HG02970 (cell line): ENCODE measurements around the gene RAD9B.
"Not testable (repeated sequence)": the region's sequence is repeated elsewhere in the genome, so short reads cannot be mapped to it uniquely, and the experiment has no call there.

Experiments used
- ATAC-seq: cut with Tn5 transposase; IDR thresholded peaks from one replicate; pipeline ENCODE4 v1.9.1; 2021; ENCODE audit warnings: mild to moderate bottlenecking, moderate library complexity, moderate number of reproducible peaks; ENCODE audit not compliant: unreplicated experiment, low FRiP score

Gene RAD9B

DNA sequence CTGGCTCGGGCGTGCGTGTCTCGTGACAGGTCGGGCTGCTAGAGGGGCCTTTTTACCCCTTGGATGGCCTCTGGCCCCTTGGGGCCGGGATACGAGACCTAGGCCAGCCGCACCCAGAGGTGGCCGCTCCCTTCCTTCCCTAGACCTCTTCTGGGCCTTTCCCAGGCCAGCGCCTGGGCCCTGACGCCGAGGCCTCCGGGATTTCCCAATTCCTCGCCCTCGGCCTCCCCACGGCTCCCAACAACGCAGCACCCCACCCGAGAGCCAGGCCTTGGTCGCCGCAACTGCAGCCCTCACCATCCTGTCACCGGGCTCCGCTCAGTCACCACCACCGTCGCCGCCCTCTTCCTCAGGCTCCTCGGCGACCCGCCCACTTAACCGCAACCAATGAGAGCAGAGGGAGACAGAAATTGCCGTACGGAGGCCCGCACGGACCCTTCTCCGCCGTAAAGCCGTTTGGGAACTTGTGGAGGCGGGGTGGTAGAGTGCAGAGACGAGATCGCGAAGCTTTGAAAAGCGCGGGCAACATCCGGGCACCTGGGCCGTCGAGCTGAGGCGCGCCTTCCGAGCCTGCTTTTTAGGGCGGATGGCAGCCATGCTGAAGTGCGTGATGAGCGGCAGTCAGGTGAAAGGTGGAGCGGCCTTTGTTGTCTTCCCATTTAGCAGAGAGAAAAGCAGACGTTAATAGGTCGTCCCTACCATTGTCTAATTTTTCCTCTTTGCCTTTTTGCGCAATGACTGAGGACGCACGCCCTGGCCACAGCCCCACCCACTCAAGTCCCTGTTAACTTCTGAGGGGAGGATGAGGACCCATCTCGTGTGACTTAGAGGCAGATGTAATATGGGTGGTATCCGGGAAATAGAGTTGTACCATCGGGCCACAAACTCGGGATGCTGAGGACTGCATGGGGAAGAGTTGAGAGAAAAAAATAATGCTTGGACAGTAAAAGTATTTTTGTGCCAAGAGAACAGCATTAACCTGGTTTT lies at the start of gene RAD9B, which contains the start of gene VPS29:
Gene RAD9B, plus strand, starts transcription at position 580 of the 987 bp plus-strand sequence. Its CDS starts 7 bp downstream, at position 587.
Gene VPS29, minus strand, starts transcription at position 360 of the 987 bp plus-strand sequence. Its CDS starts 60 bp downstream, at position 300.
- peak; percentile 91 for ATAC-seq

DNA sequence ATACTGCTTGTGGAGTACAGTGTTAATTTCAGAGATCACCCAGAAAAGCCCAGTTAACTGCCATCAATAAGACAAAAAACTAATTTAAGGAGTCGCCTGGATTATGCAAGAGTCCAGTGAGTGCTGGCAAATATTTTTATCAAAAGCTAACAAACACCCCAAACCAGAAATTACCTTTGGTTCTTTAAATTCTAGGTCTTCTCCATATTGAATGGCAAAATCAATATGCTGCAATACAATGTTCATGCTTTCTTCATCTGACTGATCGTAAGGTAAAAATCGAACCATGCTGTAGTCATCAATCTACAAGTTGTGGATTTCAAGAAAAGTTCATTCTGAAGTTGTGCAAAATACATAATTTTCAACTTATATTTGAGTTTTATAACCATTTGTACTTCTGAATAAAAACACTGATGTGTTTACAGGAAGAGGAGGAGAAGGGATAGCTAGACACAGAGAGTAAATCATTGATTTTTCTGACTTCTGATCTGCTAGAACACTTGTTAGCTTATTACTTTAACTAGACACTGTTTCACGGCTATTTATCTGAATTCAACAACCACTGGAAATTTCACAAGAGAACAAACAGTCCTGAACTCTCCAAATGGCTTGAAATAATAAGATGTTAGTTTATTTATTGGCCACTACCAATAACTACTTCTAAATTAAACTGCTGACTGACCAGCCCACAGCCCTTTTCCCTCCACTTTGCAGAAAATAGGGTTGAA lies 48.4 kb upstream of the RAD9B start:
- no peak for ATAC-seq

DNA sequence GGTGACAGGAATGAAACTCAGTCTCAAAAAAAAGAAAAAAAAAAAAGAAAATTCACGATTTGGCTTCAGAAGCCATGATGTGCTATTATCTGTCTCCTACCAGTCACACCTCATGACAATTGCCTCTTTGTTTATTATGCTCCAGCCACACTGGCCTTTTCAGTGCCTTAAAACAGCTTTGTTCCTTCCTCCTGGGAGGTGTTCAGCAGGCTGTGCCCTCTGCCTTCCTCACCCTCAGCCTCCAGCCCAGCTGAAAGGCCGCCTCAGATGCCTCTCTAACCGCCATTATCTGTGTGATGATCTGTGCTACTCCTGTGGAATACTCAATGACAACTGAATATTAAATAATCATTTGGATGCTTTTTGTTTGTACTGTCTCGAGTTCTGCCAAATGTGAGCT lies 43.4 kb upstream of the RAD9B start:
- no peak for ATAC-seq

DNA sequence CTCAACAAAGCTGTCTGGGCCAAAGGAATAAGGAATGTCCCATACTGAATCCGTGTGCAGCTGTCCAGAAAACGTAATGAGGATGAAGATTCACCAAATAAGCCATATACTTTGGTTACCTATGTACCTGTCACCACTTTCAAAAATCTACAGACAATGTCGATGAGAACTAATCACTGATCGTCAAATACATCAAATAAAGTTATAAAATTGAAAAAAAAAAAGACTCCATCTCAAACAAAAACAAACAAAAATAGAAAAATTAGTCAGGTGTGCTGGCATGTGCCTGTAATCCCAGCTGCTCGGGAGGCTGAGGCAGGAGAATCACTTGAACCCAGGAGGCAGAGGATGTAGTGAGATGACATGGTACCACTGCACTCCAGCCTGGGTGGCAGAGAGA lies 40.9 kb upstream of the RAD9B start:
- not testable (repeated sequence) for ATAC-seq

DNA sequence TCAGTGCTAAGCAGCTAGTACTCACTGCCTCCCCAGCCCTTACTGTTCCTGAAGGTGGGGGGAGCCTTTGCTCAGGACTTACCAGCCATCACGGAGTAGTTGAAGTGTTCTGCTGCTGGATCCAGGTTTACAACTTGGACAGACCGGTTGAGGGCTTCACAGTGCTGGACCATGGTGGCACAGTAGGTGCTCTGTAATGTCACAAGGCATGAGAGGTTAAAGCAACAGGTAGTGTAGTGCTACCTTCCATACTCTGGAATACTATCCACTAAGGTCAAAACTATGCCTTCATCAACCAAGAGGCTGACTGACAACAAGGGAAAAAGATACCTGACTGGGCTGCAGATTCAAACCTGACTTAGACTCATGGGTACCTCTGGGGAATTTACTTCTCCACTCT lies 37.1 kb upstream of the RAD9B start:
- ATAC-seq: no peak

DNA sequence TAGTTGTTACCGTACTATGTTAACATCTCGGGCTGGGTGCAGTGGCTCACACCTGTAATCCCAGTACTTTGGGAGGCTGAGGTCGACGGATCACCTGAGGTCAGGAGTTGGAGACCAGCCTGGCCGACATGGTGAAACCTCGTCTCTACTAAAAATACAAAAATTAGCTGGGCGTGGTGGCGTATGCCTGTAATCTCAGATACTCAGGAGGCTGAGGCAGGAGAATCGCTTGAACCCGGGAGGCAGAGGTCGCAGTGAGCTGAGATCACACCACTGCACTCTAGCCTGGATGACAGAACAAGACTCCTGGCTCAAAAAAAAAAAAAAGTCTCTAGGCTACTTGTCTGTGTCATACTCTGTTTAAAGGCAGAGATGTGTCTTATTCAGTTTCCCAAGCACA lies 36.4 kb upstream of the RAD9B start:
- not testable (repeated sequence) for ATAC-seq

DNA sequence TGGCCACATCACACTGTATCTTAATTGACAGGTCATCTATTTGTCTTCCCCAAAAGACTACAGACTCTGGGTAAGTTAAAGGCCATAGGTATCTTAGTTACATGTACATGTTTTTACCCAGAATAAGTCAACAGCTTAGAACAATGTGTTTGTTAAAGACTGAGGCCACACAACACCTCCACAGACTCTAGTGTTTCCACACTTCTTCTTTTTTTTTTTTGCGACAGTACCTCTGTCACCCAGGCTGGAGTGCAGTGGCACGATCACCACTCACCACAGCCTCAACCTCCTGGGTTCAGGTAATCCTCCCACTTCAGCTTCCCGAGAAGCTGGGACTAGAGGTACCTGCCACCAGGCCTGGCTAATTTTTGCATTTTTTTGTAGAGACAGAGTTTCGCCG lies 35.3 kb upstream of the RAD9B start:
- no peak for ATAC-seq

DNA sequence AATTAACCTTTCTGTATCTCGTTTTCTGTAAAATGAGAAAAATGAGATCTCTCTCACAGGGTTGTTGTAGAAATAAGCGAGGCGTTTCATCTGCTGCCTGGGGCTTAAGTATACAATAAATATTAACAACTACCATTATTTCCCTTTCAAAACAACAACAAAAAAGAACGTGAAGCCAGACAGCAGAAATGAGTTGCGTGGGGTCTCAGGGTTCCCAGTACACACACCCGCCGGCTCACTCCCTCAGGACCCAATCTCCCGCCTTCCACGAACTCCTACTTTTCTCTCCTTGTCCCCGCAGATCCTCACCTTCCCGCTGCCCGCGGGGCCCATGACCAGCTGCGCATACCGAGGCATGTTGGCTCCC lies 34.3 kb upstream of the RAD9B start:
- no peak for ATAC-seq

DNA sequence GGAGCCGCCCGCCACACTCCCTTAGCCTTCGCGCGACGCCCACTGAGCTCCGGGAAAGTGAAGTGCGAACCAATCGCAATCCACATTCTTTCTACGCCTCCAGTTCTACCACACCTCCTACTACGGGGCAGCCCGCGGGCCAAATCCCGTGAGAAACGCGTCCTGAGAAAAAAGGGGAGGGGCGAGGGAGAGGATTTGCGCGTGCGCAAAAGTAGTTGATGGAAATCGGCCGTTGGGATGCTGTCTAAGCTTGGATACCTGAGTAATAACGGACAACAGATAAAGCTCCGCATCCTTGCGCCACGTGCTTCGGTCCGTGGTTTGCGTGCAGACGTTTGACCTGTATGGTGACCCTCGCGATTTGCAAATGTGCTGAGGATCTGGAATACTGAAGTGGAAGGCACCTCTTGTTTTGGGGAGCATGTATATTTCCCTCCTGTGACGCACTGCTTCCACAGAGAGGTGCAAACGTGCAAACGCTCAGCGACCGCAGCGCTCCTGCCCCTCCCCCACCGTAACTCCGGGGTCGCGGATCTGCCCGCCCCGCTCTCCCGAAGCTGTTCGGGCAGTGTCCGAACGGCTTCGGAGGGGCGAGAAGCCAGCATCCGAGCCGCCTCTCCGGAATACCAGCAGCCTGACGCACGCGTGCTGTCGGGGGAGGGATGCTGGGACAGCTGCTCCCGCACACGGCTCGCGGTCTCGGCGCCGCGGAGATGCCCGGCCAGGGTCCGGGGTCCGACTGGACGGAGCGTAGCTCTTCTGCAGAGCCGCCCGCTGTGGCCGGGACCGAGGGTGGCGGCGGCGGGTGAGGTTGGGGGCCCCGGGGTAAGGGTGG lies 33.7 kb upstream of the RAD9B start, which contains the start of the genes FAM216A and GPN3:
Gene FAM216A, plus strand, starts transcription at position 632 of the 835 bp plus-strand sequence. Its CDS starts 31 bp downstream, at position 663.
Gene GPN3, minus strand, starts transcription at position 44 of the 835 bp plus-strand sequence. CDS start 54 bp downstream, outside the sequence.
- ATAC-seq: peak; percentile 77

DNA sequence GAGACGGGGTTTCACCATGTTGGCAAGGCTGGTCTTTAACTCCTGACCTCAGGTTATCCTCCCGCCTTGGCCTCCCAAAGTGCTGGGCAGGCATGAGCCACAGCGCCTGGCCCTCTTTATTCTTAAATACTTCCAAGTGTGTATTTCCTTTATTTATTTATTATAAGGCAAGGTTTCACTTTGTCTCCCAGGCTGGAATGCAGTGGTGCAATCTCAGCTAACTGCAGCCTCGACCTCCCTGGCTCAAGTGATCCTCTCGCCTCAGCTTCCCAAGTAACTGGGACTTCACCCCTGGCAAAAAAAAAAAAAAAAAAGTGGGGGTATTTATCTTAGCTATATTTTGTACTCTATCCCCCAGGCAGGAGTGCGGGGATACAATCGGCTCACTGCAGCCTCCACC lies 26.7 kb upstream of the RAD9B start:
- ATAC-seq: no peak

DNA sequence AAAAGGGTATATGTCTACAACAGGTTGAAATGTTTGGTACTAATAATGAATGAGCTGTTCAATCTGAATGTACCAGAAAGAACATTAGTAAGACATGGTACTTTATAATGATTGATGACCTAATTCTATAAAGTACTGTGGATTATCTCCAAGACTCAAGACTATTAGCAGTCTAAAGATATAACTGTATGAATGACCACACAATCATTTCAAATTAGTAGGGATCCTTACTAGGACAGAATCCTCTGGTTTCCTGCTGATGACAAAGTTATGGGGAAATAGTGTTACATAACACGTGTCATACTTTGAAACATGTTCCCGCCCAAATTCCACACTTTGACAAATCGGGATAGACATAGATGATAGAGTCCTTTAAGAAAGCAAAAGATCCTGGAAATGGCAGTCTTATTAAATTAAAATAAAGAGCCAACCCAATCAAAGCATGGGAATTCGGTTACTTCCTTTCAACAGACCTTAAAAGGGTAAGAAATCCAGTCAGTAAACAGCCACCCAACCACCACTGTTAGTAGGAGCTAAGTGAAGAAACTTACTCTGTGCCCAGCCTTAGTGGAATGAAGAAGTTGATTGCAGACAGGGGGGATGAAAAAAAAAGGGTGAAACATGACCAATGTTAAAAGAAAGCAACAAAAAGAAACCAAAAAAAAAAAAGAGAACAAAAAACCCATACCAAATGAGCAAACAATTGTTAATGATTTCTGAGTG lies 3.0 kb upstream of the RAD9B start:
- ATAC-seq: no peak

DNA sequence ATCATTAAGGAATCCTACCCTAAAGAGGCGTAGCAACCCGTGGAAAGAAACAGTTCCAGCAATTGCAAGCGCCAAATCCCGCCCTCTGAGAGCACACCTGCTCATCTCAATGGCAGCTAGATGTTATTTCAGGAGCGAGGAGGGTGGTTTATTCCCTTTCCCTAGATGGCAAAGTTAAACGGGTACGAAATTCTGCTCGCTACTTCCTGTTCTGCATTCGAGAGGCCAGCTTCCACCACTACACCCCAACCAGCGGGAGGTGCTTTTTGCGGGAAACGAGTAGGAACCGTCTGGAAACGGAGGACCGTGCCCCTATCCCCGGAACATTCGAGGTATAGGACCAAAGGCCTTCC lies 756 bp upstream of the RAD9B start:
- no peak for ATAC-seq

DNA sequence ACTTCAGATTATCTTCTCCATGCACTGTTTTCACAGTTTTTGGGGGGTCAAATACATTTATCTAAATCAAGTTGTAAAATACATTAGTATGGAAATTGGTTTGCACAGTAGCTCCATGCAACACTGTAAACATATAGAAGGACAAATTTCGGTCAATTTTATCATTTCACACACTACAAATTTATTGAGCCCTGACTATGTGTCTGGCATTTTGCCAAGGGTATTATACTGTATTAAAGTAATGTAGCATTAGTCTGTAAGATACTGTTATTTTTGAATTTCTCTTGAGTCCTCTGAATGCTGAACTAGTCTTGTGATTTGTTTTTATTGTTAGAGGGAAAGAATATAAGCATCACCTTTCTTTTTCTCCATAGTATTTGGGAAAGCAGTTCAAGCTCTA lies 1.3 kb downstream of the RAD9B start:
- no peak for ATAC-seq

DNA sequence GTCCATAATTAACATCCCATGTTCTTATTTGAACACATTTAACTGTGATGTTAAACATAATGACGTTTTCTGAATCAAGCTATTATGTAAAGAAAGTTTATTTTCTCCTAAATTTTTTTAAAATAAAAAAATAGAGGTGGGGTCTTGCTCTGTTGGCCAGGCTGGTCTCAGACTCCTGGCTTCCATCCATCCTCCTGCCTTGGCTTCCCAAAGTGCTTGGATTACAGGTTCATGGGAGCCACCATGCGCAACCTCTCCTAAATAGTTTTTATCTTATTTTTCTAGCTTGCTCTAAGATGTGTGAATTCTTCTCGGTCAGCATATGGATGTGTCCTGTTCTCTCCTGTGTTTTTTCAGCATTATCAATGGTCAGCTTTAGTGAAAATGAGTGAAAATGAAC lies 3.2 kb downstream of the RAD9B start:
- no peak for ATAC-seq

DNA sequence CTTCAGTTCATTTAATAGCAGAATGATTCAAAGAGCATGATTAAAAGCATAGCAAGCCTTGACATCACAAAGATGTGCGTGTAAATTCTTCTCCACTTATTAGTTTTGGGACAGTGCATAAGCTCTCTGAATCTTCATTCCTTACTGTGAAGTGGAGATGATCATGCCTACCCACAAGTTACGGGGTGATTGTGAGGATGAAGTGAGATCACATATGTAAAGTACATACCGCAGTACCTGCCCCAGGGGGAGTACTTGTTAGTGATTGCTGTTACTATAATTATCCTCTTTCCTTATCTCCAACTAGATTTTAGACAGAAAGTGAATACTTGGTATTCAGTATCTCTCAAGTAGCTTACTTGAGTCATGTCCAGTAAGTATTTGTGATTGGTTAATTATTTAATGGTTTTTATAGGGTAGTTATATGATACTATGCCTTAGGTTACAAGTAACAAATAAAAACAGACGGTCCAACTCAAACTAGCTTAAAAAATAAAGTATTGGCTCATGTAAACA lies 6.0 kb downstream of the RAD9B start:
- no peak for ATAC-seq

DNA sequence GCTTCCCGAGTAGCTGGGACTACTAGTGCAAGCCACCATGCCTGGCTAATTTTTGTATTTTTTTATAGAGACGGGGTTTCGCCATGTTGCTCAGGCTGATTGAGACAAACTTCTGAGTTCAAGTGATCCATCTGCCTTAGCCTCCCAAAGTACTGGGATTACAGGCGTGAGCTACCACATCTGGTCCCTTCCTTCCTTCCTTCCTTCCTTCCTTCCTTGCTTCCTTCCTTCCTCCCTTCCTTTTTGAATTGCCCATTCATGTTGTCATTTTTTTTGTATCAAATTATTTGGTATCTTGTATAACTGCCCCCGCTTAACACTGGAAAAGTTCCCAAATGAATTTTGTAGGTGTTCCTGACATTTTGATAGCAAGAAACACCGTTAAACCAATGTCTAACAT lies 11.7 kb downstream of the RAD9B start:
- ATAC-seq: no peak

DNA sequence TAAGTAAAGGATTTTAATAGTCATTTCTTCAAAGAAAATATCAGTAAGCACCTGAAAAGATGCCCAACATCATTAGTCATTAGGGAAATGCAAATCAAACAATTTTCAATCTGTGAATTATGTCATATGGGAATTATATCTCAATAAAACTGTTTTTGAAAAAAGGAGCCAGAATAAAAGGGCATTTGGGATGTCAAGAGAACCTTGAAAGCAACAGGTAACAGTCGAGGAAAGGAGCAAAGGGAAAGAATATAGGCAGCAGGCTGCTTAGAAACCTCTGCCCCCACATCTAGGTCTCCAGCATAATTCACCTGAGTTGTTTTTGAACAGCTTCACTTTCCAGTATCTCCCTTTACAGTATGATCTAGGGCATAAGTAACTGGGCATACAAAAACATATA lies 12.2 kb downstream of the RAD9B start:
- no peak for ATAC-seq

DNA sequence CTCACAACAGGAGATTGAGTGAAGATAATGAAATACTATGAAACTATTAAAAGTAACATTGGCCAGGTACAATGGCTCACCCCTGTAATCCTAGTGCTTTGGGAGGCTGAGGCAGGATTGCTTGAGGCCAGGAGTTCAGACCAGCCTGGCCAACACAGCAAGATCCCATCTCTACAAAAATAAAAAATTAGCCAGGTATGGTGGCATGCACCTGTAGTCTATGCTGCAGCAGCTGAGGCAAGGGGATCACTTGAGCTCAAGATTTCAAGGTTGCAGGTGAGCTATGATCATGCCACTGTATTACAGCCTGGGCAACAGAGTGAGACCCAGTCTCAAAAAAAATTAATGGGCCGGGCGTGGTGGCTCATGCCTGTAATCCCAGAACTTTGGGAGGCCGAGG lies 14.9 kb downstream of the RAD9B start:
- ATAC-seq: no peak

DNA sequence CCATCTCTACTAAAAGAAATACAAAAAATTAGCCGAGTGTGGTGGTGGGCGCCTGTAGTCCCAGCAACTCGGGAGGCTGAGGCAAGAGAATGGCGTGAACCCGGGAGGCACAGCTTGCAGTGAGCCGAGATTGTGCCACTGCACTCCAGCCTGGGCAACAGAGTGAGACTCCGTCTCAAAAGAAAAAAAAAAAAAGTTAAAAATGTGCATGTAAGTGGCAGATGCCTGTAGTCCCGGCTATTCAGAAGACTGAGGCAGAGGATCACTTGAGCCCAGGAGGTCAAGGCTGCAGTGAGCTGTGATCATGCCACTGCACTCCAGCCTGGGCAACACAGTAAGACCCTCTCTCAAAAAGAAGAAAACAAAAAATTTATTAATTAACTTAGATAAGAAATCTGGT lies 15.9 kb downstream of the RAD9B start:
- not testable (repeated sequence) for ATAC-seq
